Neural cell (in vitro differentiated cells): Measurements from ENCODE around the gene KRTAP19-7. TPM values are rescaled to one million over a fixed set of nuclear protein-coding genes. Genes with fewer than 3 reads are reported as not detected.

Source experiments
- H2AFZ ChIP-seq: fragments of 200-600, 300-800 bp; sonication (generic), shearing (Covaris generic); 2 replicates; pipeline ENCODE4 v1.6.0; 2014; ENCODE audit warnings: low read depth, mild to moderate bottlenecking, antibody characterized with exemption, low read length, moderate library complexity
- H3F3A ChIP-seq: fragments of 200-600 bp; shearing (Covaris generic); 2 replicates; pipeline ENCODE4 v1.6.1; 2016; ENCODE audit warnings: mild to moderate bottlenecking, moderate library complexity, mixed read lengths, antibody characterized with exemption, low read length; ENCODE audit not compliant: insufficient read depth, poor library complexity, severe bottlenecking
- H3K27ac ChIP-seq: fragments of 200-600, 300-800 bp; sonication (generic), shearing (Covaris generic); 2 replicates; pipeline ENCODE4 v1.5.1; 2014; ENCODE audit warnings: mild to moderate bottlenecking, low read length, moderate library complexity
- H3K27me3 ChIP-seq: fragments of 300-800, 200-600 bp; sonication (generic), shearing (Covaris generic); 2 replicates; pipeline ENCODE4 v1.6.0; 2014; ENCODE audit warnings: mild to moderate bottlenecking, low read depth, low read length, moderate library complexity; ENCODE audit not compliant: insufficient read depth
- H3K36me3 ChIP-seq: fragments of 300-800, 200-600 bp; sonication (generic), shearing (Covaris generic); 2 replicates; pipeline ENCODE4 v1.5.1; 2014; ENCODE audit warnings: mild to moderate bottlenecking, antibody characterized with exemption, low read length, moderate library complexity; ENCODE audit not compliant: insufficient read depth
- H3K4me2 ChIP-seq: fragments of 300-800, 200-600 bp; sonication (generic), shearing (Covaris generic); 2 replicates; pipeline ENCODE4 v1.6.0; 2014; ENCODE audit warnings: mild to moderate bottlenecking, low read length
- H3K4me3 ChIP-seq: fragments of 300-800, 200-600 bp; sonication (generic), shearing (Covaris generic); 2 replicates; pipeline ENCODE4 v1.5.1; 2014; ENCODE audit warnings: mild to moderate bottlenecking, low read length, moderate library complexity
- H3K79me2 ChIP-seq: fragments of 200-600 bp; shearing (Covaris generic); replicated peaks from 2 replicates; pipeline ENCODE4 v1.6.0; 2014; ENCODE audit warnings: mild to moderate bottlenecking, low read length, moderate library complexity; ENCODE audit not compliant: insufficient read depth
- H3K9ac ChIP-seq: fragments of 300-800, 200-600 bp; sonication (generic), shearing (Covaris generic); 2 replicates; pipeline ENCODE4 v1.6.1; 2016; ENCODE audit warnings: mild to moderate bottlenecking, low read length, mixed read lengths
- H3K9me2 ChIP-seq: fragments of 200-600 bp; shearing (Covaris generic); 2 replicates; pipeline ENCODE4 v1.6.1; 2016; ENCODE audit warnings: mild to moderate bottlenecking, low read length, mixed read lengths; ENCODE audit not compliant: insufficient read depth
- H3K9me3 ChIP-seq: fragments of 200-600, 300-800 bp; sonication (generic), shearing (Covaris generic); 2 replicates; pipeline ENCODE4 v1.6.1; 2016; ENCODE audit warnings: mild to moderate bottlenecking, mixed run types, low read length, moderate library complexity, mixed read lengths
- H4K20me1 ChIP-seq: fragments of 200-600 bp; shearing (Covaris generic); 2 replicates; pipeline ENCODE4 v1.6.1; 2016; ENCODE audit warnings: mild to moderate bottlenecking, mixed run types; ENCODE audit not compliant: insufficient read depth
- CTCF ChIP-seq: fragments of 450-650 bp; IDR thresholded peaks from 2 replicates; pipeline ENCODE4 v1.5.1; 2014; ENCODE audit warnings: antibody characterized with exemption, mild to moderate bottlenecking, moderate library complexity; ENCODE audit not compliant: poor library complexity, severe bottlenecking
- EP300 ChIP-seq: fragments of 450-650 bp; conservative IDR thresholded peaks from 2 replicates; pipeline ENCODE4 v1.6.1; 2014; ENCODE audit warnings: antibody characterized with exemption, mild to moderate bottlenecking, moderate library complexity; ENCODE audit not compliant: poor library complexity, severe bottlenecking
- EZH2 ChIP-seq: fragments of 200-600, 300-800 bp; shearing (Covaris generic), sonication (generic); IDR thresholded peaks from 2 replicates; pipeline ENCODE4 v1.6.1; 2014; ENCODE audit warnings: antibody characterized with exemption, low read length, borderline replicate concordance, mild to moderate bottlenecking; ENCODE audit not compliant: insufficient read depth, poor library complexity, severe bottlenecking
- MXI1 ChIP-seq: fragments of 450-650 bp; conservative IDR thresholded peaks from 2 replicates; pipeline ENCODE4 v1.6.1; 2014; ENCODE audit warnings: antibody characterized with exemption, mild to moderate bottlenecking; ENCODE audit not compliant: poor library complexity, severe bottlenecking
- POLR2AphosphoS5 ChIP-seq: IDR thresholded peaks from 2 replicates; pipeline ENCODE4 v1.6.1; 2012
- RAD21 ChIP-seq: fragments of 450-650 bp; conservative IDR thresholded peaks from 2 replicates; pipeline ENCODE4 v1.6.1; 2014; ENCODE audit warnings: antibody characterized with exemption, mild to moderate bottlenecking, moderate library complexity
- SMC3 ChIP-seq: fragments of 450-650 bp; conservative IDR thresholded peaks from 2 replicates; pipeline ENCODE4 v1.6.1; 2014; ENCODE audit warnings: antibody characterized with exemption, mild to moderate bottlenecking, moderate library complexity; ENCODE audit not compliant: poor library complexity
- TAF1 ChIP-seq: IDR thresholded peaks from 2 replicates; pipeline ENCODE4 v1.6.1; 2012; ENCODE audit warnings: low read depth
- polyA plus RNA-seq: library from polyadenylated mRNA; depleted of rRNA; stranded (reverse); fragments of >200 nt; gene quantifications from 2 replicates; pipeline ENCODE4 v1.2.3, GENCODE V29; 2014
- TF ChIP-seq, protein P1 (sequence below): IDR thresholded peaks from 2 replicates; pipeline ENCODE4 v1.6.1; 2012; ENCODE audit warnings: borderline replicate concordance

The KRTAP19-7 gene
- polyA plus RNA-seq, 1 donor from 2014 or later: not detected

DNA sequence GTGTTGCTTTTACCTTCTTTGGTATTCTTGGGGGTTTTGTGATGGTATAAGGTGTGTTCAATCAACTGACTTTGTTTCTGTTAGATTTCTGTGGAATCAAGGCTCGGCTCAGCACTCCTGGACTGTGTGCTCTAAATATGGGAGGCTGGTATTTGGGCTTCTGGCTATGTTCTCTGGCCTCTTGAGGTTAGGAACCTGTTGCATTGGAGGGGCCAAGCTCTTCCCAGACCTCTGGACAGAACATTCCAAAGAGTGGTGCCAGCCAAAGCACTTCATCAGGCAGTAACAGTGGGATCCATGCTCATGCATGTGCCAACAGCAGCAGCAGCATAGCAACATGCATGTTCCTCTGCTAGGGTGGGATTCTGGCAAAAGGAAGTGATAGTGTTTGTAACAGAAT, 8.3 kb downstream of the KRTAP19-7 start:
- Histone ChIP-seq H2AFZ (no peak overlapping the region), H3K9ac (no peak overlapping the region), H3K9me2 (no peaks in the 10 kb centered on the region), H3K4me2 (no peak overlapping the region), H3K27me3 (no peaks in the 10 kb centered on the region), H3K27ac (no peak overlapping the region), H3F3A (no peaks in the 10 kb centered on the region), H3K36me3 (no peaks in the 10 kb centered on the region), H3K4me3 (no peak overlapping the region), H3K9me3 (no peaks in the 10 kb centered on the region), H3K79me2 (no peaks in the 10 kb centered on the region), H4K20me1 (no peaks in the 10 kb centered on the region)
- no peak for TF ChIP-seq EZH2
- no peak for TF ChIP-seq RAD21
- no peak for TF ChIP-seq SMC3

DNA sequence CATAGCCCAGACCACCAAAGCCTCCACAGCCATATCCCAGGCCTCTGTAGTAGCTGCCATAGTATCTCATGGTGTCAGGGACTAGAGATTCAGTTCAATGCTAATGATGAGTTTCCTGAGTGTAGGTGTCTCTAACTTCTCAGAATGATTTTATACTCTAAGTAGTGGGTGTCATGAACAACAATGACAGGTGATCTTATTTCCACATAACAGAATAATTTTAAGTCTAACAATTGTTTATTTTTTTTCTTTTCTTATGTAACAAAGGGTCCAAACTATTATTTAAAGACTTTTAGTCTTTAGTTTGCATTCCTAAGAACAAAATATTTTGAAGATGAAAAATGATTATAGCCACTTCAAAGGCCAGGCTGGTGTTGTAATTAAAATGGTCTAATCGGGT, 19.4 kb downstream of the KRTAP19-7 start, which contains the start of gene KRTAP19-6:
KRTAP19-6 (minus strand) TSS at position 101 of the 400 bp plus-strand sequence; CDS start at position 70, 31 bp downstream.
- Histone ChIP-seq H3K79me2 (no peaks in the 10 kb centered on the region), H3K27me3 (no peaks in the 10 kb centered on the region), H3K4me3 (no peak within 1 kb of the TSS), H3K9ac (no peak within 1 kb of the TSS), H3K9me3 (no peaks in the 10 kb centered on the region), H2AFZ (no peak within 1 kb of the TSS), H3K4me2 (no peak within 1 kb of the TSS), H3K36me3 (no peaks in the 10 kb centered on the region), H3K9me2 (no peaks in the 10 kb centered on the region), H4K20me1 (no peaks in the 10 kb centered on the region), H3F3A (no peaks in the 10 kb centered on the region), H3K27ac (no peak within 1 kb of the TSS)
- TF ChIP-seq TAF1: no peak
- no peak for TF ChIP-seq RAD21
- TF ChIP-seq MXI1: no peak
- no peak for TF ChIP-seq EP300
- no peak for TF ChIP-seq EZH2
- no peak for TF ChIP-seq POLR2AphosphoS5
- no peak for TF ChIP-seq CTCF
- no peak for TF ChIP-seq SMC3
- TF ChIP-seq, protein P1, sequence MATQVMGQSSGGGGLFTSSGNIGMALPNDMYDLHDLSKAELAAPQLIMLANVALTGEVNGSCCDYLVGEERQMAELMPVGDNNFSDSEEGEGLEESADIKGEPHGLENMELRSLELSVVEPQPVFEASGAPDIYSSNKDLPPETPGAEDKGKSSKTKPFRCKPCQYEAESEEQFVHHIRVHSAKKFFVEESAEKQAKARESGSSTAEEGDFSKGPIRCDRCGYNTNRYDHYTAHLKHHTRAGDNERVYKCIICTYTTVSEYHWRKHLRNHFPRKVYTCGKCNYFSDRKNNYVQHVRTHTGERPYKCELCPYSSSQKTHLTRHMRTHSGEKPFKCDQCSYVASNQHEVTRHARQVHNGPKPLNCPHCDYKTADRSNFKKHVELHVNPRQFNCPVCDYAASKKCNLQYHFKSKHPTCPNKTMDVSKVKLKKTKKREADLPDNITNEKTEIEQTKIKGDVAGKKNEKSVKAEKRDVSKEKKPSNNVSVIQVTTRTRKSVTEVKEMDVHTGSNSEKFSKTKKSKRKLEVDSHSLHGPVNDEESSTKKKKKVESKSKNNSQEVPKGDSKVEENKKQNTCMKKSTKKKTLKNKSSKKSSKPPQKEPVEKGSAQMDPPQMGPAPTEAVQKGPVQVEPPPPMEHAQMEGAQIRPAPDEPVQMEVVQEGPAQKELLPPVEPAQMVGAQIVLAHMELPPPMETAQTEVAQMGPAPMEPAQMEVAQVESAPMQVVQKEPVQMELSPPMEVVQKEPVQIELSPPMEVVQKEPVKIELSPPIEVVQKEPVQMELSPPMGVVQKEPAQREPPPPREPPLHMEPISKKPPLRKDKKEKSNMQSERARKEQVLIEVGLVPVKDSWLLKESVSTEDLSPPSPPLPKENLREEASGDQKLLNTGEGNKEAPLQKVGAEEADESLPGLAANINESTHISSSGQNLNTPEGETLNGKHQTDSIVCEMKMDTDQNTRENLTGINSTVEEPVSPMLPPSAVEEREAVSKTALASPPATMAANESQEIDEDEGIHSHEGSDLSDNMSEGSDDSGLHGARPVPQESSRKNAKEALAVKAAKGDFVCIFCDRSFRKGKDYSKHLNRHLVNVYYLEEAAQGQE: no peak

DNA sequence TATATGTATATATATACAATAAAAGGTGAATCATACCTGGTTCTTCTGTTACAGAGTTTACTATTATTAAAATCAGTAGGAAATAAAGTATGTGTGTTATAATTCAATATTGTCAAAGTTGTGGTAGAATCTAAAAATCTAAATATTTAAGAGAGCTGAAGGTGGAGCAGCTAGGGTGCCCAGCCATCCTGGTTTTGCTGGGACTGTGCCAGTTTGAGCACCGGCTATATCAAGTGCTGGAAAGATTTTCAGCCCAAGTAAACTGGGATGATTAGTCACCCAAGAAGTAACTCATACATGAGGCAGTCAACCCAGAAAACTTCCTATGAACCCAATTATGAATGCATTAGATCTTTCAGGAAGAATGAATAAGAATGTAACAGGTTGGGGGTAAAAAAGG, 42.2 kb downstream of the KRTAP19-7 start:
- no peak for TF ChIP-seq EP300
- TF ChIP-seq POLR2AphosphoS5: no peak
- no peak for TF ChIP-seq EZH2
- no peak for TF ChIP-seq MXI1
- TF ChIP-seq CTCF: no peak
- TF ChIP-seq, protein P1: no peak
- TF ChIP-seq RAD21: no peak
- no peak for TF ChIP-seq SMC3
- TF ChIP-seq TAF1: no peak
- H3K4me2 ChIP-seq: no peak overlapping the region
- H3K4me3 ChIP-seq: no peak overlapping the region
- no peaks in the 10 kb centered on the region for H4K20me1 ChIP-seq
- no peaks in the 10 kb centered on the region for H3K9me2 ChIP-seq
- no peaks in the 10 kb centered on the region for H3K36me3 ChIP-seq
- H3K27me3 ChIP-seq: no peaks in the 10 kb centered on the region
- H3K27ac ChIP-seq: no peak overlapping the region
- no peaks in the 10 kb centered on the region for H3F3A ChIP-seq
- H3K79me2 ChIP-seq: no peaks in the 10 kb centered on the region
- H3K9me3 ChIP-seq: no peaks in the 10 kb centered on the region
- H2AFZ ChIP-seq: no peak overlapping the region
- H3K9ac ChIP-seq: no peak overlapping the region
